DND-41 (cell line): ENCODE results near the gene MMP20.

ENCODE experiments used
- EZH2 ChIP-seq: IDR thresholded peaks from 3 replicates; pipeline ENCODE4 v1.6.1; 2012; ENCODE audit warnings: borderline replicate concordance, low read depth, mild to moderate bottlenecking, moderate library complexity, low read length, inconsistent platforms; ENCODE audit not compliant: severe bottlenecking
- TF ChIP-seq, protein P1 (sequence below): IDR thresholded peaks from 2 replicates; pipeline ENCODE4 v1.5.1; 2012; ENCODE audit warnings: borderline replicate concordance, low read length, moderate library complexity, mild to moderate bottlenecking; ENCODE audit not compliant: poor library complexity, severe bottlenecking; ENCODE audit errors: extremely low read depth

DNA sequence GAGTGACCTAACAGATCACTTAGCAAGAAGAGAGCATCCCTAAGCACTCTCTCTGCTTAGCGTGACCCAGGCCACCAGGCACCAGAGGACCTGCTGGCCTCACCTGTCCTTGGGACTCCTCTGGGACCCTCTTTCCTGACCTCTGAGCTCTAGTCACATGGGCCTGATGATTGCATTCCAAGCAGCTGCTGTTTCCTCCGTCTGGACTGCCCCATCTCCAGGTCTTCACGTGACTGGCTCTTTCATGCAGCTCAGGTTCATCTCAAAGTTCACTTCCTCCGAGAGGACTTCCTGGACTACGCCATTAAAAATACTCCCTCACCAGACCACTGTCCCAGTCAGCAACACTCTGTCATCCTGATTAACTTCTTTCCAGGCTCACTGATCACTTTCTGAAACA lies 2.9 kb downstream of the MMP20 start:
- TF ChIP-seq, protein P1, sequence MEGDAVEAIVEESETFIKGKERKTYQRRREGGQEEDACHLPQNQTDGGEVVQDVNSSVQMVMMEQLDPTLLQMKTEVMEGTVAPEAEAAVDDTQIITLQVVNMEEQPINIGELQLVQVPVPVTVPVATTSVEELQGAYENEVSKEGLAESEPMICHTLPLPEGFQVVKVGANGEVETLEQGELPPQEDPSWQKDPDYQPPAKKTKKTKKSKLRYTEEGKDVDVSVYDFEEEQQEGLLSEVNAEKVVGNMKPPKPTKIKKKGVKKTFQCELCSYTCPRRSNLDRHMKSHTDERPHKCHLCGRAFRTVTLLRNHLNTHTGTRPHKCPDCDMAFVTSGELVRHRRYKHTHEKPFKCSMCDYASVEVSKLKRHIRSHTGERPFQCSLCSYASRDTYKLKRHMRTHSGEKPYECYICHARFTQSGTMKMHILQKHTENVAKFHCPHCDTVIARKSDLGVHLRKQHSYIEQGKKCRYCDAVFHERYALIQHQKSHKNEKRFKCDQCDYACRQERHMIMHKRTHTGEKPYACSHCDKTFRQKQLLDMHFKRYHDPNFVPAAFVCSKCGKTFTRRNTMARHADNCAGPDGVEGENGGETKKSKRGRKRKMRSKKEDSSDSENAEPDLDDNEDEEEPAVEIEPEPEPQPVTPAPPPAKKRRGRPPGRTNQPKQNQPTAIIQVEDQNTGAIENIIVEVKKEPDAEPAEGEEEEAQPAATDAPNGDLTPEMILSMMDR, result no peak
- no peak for TF ChIP-seq EZH2
